ENCODE data around the gene APOBEC3B.
"Not testable (repeated sequence)": the region's sequence is repeated elsewhere in the genome, so short reads cannot be mapped to it uniquely, and the experiment has no call there.

The APOBEC3B gene

DNA sequence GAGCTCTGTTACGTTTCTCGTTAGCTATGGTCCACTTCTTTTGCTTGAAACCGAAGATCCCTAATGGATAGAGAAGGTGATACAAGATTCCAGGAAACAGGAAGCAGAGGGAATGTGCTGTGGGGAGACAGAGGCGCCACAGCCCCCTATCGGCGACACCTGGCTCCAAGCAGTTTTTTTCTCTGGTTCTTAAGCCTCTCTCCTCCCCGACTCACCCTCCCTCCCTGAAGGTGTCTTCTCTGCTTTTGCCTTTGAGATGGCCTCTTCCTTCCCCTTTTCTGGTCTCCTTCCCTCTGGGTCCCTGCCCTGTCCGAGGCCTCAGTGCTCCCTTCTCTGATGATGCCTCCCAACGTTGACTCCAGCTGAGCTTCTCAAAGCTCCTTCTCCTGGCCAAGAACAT is 38.9 kb upstream of the APOBEC3B start:
- no peaks in the 10 kb centered on the region for H3K4me1 ChIP-seq (ENCODE audit: control insufficient read depth, insufficient read depth, low read length)
- DNase-seq (ENCODE audit: low read depth), result no peak
- H3K9me3 ChIP-seq (ENCODE audit: control insufficient read depth, low read length), result no peaks in the 10 kb centered on the region
- no peak overlapping the region for H3K4me3 ChIP-seq (ENCODE audit: low read length)
- no peaks in the 10 kb centered on the region for H3K36me3 ChIP-seq (ENCODE audit: control insufficient read depth, insufficient read depth, low read length, severe bottlenecking)
- H3K27me3 ChIP-seq (replicated peaks; ENCODE audit: control insufficient read depth, insufficient read depth, low read length), result peaks cover 65% of the 10 kb centered on the region
- H3K9ac ChIP-seq (ENCODE audit: low read length), result no peak overlapping the region

DNA sequence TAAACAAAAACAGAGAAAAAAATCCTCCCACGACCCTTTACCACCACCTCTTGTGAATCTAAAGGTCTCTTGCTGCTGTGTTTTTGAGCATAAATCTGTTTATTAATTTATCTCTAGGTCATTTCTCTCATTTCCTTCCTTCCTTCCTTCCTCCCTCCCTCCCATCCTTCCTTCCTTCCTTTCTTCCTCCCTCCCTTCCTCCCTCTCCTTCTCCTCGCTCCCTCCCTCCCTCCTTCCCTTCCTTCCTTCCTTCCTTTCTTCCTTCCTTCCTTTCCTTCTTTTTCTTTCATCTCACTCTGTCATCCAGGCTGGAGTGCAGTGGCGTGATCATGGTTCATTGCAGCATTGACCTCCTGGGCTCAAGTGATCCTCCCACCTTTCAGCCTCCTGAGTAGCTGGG is 38.3 kb upstream of the APOBEC3B start:
- H3K4me3 ChIP-seq (ENCODE audit: low read length), result no peak overlapping the region
- H3K4me1 ChIP-seq (ENCODE audit: control insufficient read depth, insufficient read depth, low read length), result no peaks in the 10 kb centered on the region
- no peaks in the 10 kb centered on the region for H3K36me3 ChIP-seq (ENCODE audit: control insufficient read depth, insufficient read depth, low read length, severe bottlenecking)
- peaks cover 61% of the 10 kb centered on the region for H3K27me3 ChIP-seq (replicated peaks; ENCODE audit: control insufficient read depth, insufficient read depth, low read length)
- H3K9me3 ChIP-seq (ENCODE audit: control insufficient read depth, low read length), result no peaks in the 10 kb centered on the region
- H3K9ac ChIP-seq (ENCODE audit: low read length), result no peak overlapping the region
- DNase-seq (ENCODE audit: low read depth), result no peak

DNA sequence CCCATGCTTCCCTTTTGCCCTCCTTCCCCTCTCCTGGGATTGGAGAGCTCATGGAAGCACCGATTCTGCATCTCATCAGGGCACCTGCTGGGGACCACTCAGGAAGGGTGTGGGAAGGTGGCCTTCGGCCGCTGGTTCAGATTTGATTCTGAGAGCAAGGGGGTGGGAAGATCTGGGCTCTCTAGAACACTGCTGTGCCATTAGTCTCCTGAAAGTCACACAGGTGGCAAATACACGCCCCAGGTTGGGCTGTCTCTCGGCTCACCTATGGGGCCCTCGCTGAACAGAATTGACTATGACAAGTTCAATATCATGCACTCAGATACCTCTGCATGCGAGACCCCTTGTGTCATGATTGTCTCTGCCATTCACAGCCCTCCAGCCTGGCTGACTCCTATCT is 37.5 kb upstream of the APOBEC3B start:
- H3K9ac ChIP-seq (ENCODE audit: low read length), result no peak overlapping the region
- H3K4me3 ChIP-seq (ENCODE audit: low read length), result no peak overlapping the region
- H3K27me3 ChIP-seq (replicated peaks; ENCODE audit: control insufficient read depth, insufficient read depth, low read length), result peaks cover 60% of the 10 kb centered on the region
- H3K4me1 ChIP-seq (ENCODE audit: control insufficient read depth, insufficient read depth, low read length), result no peaks in the 10 kb centered on the region
- H3K9me3 ChIP-seq (ENCODE audit: control insufficient read depth, low read length), result no peaks in the 10 kb centered on the region
- no peak for DNase-seq (ENCODE audit: low read depth)
- no peaks in the 10 kb centered on the region for H3K36me3 ChIP-seq (ENCODE audit: control insufficient read depth, insufficient read depth, low read length, severe bottlenecking)

DNA sequence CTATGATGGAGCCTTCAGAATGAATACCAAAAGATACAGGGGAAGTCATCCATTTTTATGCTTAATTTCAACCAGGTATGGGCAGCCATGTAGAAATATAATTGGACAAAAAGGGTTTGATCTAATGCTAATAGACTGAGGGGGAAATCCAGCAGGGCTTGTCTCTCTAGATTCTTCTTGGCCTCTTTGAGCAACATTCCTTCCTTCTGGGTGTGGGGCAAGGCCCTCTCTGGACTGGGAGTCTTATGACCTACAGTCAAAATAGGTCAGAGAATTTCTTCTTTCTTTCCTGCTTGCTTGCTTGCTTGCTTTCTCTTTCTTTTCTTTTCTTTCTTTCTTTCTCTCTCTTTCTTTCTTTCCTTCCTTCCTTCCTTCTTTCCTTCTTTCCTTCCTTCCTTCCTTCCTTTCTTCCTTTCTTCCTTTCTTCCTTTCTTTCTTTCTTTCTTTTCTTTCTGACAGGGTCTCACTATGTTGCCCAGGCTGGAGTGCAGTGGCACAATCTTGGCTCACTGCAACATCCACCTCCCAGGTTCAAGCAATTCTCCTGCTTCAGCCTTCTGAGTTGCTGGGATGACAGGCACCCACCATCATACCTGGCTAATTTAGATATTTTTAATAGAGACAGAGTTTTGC is 36.3 kb upstream of the APOBEC3B start:
- not testable (repeated sequence) for H3K4me3 ChIP-seq (ENCODE audit: low read length); DNase-seq (ENCODE audit: low read depth); H3K36me3 ChIP-seq (ENCODE audit: control insufficient read depth, insufficient read depth, low read length, severe bottlenecking); H3K9me3 ChIP-seq (ENCODE audit: control insufficient read depth, low read length); H3K9ac ChIP-seq (ENCODE audit: low read length); H3K4me1 ChIP-seq (ENCODE audit: control insufficient read depth, insufficient read depth, low read length)
- H3K27me3 ChIP-seq (replicated peaks; ENCODE audit: control insufficient read depth, insufficient read depth, low read length), result peaks cover 68% of the 10 kb centered on the region

DNA sequence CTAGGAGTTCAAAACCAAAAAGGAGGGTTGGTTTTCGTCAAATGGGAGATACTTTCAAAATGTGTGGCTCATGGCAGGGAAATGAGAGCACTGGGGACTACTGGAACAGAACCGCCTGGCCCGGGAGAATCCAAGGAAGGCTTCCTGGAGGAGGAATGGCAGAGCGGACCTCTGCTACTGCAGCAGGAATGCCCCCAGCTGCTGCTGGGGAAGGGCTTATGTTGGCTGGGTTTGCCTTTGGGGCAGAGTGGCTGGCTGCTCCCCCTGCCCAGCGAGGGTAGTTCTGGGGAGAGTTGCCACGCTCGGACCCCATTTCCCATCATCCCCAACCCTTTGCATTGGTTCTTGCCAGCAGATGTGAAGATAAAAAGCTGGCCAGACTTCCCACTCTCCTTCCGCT is 35.4 kb upstream of the APOBEC3B start:
- peaks cover under 1% of the 10 kb centered on the region for H3K4me1 ChIP-seq (ENCODE audit: control insufficient read depth, insufficient read depth, low read length)
- no peak for DNase-seq (ENCODE audit: low read depth)
- peaks cover 72% of the 10 kb centered on the region for H3K27me3 ChIP-seq (replicated peaks; ENCODE audit: control insufficient read depth, insufficient read depth, low read length)
- H3K4me3 ChIP-seq (ENCODE audit: low read length), result no peak overlapping the region
- no peaks in the 10 kb centered on the region for H3K9me3 ChIP-seq (ENCODE audit: control insufficient read depth, low read length)
- H3K9ac ChIP-seq (ENCODE audit: low read length), result no peak overlapping the region
- H3K36me3 ChIP-seq (ENCODE audit: control insufficient read depth, insufficient read depth, low read length, severe bottlenecking), result no peaks in the 10 kb centered on the region

DNA sequence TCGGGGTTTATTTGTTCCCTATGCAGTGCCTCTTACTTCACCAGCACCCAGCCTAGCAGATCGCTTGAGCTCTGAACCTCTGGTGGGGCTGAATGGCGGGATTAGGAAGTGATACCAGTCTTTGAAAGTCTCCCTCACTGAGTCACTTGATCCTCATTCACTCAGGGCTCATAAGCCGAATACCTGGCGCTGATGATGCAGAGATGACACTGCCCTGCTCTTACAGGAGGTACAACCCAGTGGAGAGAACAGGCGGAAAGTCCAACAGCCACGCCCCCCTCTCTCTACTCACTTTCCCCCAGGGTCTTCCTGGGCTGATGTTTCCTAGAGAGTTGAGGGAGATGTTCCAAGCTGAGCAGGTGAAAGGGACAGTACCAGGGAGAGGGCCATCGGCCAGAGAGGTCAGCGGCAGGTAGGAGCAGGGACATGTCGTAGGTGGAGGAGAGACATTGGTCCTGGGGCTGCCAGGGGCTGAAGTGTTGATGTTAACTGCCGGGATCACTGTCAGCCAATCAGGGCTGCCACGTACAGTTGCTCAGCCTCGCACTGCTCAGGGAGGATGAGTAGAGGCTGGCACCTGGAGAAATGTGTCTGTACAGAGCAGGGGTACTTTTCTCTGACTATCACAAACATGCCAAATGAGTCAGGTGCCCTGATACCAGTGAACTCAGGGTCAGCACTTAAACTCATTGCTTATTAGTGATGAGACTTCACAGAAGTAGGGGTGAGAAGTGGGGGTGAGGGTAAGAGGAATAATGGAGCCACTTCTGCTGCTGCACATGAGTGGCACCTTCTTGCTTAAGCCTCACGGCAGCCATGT is 34.6 kb upstream of the APOBEC3B start:
- no peak overlapping the region for H3K4me3 ChIP-seq (ENCODE audit: low read length)
- no peak for DNase-seq (ENCODE audit: low read depth)
- H3K27me3 ChIP-seq (replicated peaks; ENCODE audit: control insufficient read depth, insufficient read depth, low read length), result peaks cover 68% of the 10 kb centered on the region
- no peaks in the 10 kb centered on the region for H3K36me3 ChIP-seq (ENCODE audit: control insufficient read depth, insufficient read depth, low read length, severe bottlenecking)
- peaks cover 8% of the 10 kb centered on the region for H3K4me1 ChIP-seq (ENCODE audit: control insufficient read depth, insufficient read depth, low read length)
- H3K9ac ChIP-seq (ENCODE audit: low read length), result no peak overlapping the region
- H3K9me3 ChIP-seq (ENCODE audit: control insufficient read depth, low read length), result no peaks in the 10 kb centered on the region

DNA sequence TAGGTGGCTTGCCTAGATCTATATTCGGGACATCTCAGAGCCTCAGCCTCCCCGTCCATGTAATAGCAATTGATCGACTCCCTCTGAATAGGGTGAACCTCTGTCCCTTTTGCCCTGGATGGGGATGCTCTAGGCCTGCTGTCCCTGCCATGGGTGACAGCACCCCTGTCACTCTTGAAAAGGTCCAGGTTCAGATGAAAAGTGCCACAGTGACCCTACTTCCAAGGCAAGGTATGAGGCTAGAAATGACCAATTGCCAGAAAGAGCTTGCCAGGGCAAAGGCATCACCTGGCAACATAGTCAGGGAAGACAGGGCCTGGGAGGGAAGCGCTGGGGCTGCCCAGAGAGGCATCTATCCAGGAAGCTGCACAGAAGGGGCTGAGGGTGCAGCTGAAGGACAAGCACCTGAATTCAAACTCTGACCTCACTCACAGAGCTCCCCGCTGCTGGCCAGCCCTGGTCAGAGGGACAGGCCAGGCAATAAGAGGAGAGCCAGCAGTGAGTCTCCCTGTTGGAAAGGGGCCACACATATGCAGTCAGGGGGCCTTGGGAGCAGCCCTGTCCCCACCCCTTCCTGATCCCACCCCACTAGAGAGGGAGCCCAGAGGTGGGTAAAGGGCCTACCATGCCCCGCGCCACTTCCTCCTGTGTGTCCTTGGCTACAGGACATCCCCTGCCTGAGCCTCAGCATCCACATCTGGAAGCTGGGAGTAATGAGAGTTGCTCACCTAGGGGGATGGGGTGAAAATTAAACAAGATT is 33.8 kb upstream of the APOBEC3B start:
- H3K4me3 ChIP-seq (ENCODE audit: low read length), result no peak overlapping the region
- no peaks in the 10 kb centered on the region for H3K36me3 ChIP-seq (ENCODE audit: control insufficient read depth, insufficient read depth, low read length, severe bottlenecking)
- DNase-seq (ENCODE audit: low read depth), result no peak
- H3K4me1 ChIP-seq (ENCODE audit: control insufficient read depth, insufficient read depth, low read length), result peaks cover 8% of the 10 kb centered on the region
- H3K9ac ChIP-seq (ENCODE audit: low read length), result no peak overlapping the region
- no peaks in the 10 kb centered on the region for H3K9me3 ChIP-seq (ENCODE audit: control insufficient read depth, low read length)
- peaks cover 69% of the 10 kb centered on the region for H3K27me3 ChIP-seq (replicated peaks; ENCODE audit: control insufficient read depth, insufficient read depth, low read length)

DNA sequence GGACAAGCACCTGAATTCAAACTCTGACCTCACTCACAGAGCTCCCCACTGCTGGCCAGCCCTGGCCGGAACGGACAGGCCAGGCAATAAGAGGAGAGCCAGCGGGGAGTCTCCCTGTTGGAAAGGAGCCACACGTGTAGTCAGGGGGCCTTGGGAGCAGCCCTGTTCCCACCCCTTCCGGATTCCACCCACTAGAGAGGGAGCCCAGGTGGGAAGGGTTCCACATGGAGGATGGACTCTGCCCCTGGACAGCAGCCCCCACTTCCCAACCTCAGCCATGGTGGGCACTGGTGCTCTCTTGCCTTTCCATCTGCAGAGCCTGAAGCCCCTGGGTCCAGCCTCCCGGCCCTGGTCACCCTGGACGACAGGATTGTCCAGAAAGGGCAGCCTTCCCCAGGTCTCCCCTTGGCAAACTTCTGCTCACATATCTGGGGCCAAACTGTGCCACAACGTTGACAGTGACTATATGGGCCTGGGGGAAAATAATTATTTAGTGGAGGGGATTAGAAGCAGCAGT is 32.2 kb upstream of the APOBEC3B start:
- no peaks in the 10 kb centered on the region for H3K36me3 ChIP-seq (ENCODE audit: control insufficient read depth, insufficient read depth, low read length, severe bottlenecking)
- H3K4me1 ChIP-seq (ENCODE audit: control insufficient read depth, insufficient read depth, low read length), result peaks cover 8% of the 10 kb centered on the region
- H3K9ac ChIP-seq (ENCODE audit: low read length), result no peak overlapping the region
- peaks cover 67% of the 10 kb centered on the region for H3K27me3 ChIP-seq (replicated peaks; ENCODE audit: control insufficient read depth, insufficient read depth, low read length)
- no peak overlapping the region for H3K4me3 ChIP-seq (ENCODE audit: low read length)
- no peaks in the 10 kb centered on the region for H3K9me3 ChIP-seq (ENCODE audit: control insufficient read depth, low read length)
- DNase-seq (ENCODE audit: low read depth), result no peak

DNA sequence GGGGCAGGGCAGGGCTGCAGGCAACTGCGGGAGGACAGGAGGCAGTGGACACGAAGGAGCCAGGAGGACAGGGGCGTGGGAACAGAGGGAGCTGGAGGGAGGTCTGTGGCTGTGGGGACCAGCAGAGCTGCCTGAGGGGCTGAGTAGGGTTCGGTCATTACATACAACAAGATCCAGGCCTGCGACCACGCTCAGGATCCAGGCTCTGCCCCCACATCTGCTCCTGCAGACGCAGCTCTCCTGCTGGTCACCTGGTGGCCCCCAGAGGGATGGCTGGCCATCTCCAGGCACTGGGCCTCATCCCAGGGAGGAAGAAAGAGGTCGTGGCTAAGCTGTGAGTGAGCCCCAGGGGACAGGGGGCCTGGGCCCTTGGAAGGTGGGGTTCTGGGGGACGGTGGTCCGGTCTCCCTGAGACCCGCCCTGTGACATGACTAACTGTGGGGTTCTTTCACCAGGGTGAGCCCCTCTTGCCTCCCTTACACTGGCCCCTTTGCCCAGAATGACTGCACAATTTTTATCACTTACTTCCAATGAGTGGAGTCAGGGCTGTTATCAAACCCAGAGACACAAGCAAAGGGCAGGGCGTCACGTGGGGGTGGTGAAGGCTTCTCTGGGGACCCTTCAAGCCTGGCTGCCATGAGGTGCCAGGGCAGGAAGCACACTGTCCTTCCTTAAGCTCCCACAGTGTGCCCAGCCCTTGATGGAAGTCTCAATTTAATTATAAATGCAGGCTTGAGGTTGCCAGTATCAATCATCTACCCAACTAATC is 31.4 kb upstream of the APOBEC3B start:
- Histone ChIP-seq H3K4me1 (ENCODE audit: control insufficient read depth, insufficient read depth, low read length) (peaks cover 8% of the 10 kb centered on the region), H3K4me3 (ENCODE audit: low read length) (no peak overlapping the region), H3K9me3 (ENCODE audit: control insufficient read depth, low read length) (no peaks in the 10 kb centered on the region), H3K27me3 (replicated peaks; ENCODE audit: control insufficient read depth, insufficient read depth, low read length) (peaks cover 67% of the 10 kb centered on the region), H3K36me3 (ENCODE audit: control insufficient read depth, insufficient read depth, low read length, severe bottlenecking) (no peaks in the 10 kb centered on the region), H3K9ac (ENCODE audit: low read length) (no peak overlapping the region)
- no peak for DNase-seq (ENCODE audit: low read depth)

DNA sequence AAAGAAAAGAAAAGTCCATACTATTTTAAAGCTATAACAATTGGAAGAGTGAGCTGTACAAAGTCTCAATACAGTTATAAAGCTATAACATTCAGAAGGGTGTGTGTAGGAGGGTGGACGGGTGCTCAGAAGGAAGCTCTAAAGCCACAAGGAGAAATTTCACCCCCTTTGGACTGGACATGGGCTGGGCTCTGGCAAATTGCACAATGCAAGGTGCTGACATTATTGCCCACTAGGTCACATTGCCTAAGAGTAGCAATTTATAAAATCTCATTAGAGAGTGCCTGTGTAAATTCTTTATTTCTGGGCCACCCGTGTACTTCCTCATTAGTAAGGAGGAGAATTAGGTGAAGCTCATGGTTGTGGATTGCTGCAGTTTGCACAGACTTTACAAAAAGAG is 30.4 kb upstream of the APOBEC3B start:
- no peak overlapping the region for H3K9ac ChIP-seq (ENCODE audit: low read length)
- H3K4me1 ChIP-seq (ENCODE audit: control insufficient read depth, insufficient read depth, low read length), result peaks cover 8% of the 10 kb centered on the region
- DNase-seq (ENCODE audit: low read depth), result no peak
- no peak overlapping the region for H3K4me3 ChIP-seq (ENCODE audit: low read length)
- H3K27me3 ChIP-seq (replicated peaks; ENCODE audit: control insufficient read depth, insufficient read depth, low read length), result peaks cover 73% of the 10 kb centered on the region
- no peaks in the 10 kb centered on the region for H3K9me3 ChIP-seq (ENCODE audit: control insufficient read depth, low read length)
- H3K36me3 ChIP-seq (ENCODE audit: control insufficient read depth, insufficient read depth, low read length, severe bottlenecking), result no peaks in the 10 kb centered on the region

Measured in adipocyte (in vitro differentiated cells).